IPS-18a (cell line): Measurements from ENCODE around the gene FUT7.
"Not testable (repeated sequence)": the region's sequence is repeated elsewhere in the genome, so short reads cannot be mapped to it uniquely, and the experiment has no call there.

Experiments
- H3K27ac ChIP-seq: one replicate; pipeline ENCODE4 v1.5.1; 2013; ENCODE audit warnings: low read length
- H3K27me3 ChIP-seq: one replicate; pipeline ENCODE4 v1.6.1; 2013; ENCODE audit warnings: mild to moderate bottlenecking, low read length; ENCODE audit not compliant: control insufficient read depth, insufficient read depth
- H3K36me3 ChIP-seq: one replicate; pipeline ENCODE4 v1.6.1; 2013; ENCODE audit warnings: low read depth, low read length; ENCODE audit not compliant: control insufficient read depth
- H3K4me1 ChIP-seq: one replicate; pipeline ENCODE4 v1.6.1; 2013; ENCODE audit warnings: low read depth, low read length; ENCODE audit not compliant: control insufficient read depth
- H3K4me3 ChIP-seq: one replicate; pipeline ENCODE4 v1.5.1; 2013; ENCODE audit warnings: low read length
- H3K9ac ChIP-seq: one replicate; pipeline ENCODE4 v1.6.1; 2013; ENCODE audit warnings: mild to moderate bottlenecking, low read length, moderate library complexity
- H3K9me3 ChIP-seq: one replicate; pipeline ENCODE4 v1.6.1; 2013; ENCODE audit warnings: low read depth, low read length; ENCODE audit not compliant: control insufficient read depth

The FUT7 gene

DNA sequence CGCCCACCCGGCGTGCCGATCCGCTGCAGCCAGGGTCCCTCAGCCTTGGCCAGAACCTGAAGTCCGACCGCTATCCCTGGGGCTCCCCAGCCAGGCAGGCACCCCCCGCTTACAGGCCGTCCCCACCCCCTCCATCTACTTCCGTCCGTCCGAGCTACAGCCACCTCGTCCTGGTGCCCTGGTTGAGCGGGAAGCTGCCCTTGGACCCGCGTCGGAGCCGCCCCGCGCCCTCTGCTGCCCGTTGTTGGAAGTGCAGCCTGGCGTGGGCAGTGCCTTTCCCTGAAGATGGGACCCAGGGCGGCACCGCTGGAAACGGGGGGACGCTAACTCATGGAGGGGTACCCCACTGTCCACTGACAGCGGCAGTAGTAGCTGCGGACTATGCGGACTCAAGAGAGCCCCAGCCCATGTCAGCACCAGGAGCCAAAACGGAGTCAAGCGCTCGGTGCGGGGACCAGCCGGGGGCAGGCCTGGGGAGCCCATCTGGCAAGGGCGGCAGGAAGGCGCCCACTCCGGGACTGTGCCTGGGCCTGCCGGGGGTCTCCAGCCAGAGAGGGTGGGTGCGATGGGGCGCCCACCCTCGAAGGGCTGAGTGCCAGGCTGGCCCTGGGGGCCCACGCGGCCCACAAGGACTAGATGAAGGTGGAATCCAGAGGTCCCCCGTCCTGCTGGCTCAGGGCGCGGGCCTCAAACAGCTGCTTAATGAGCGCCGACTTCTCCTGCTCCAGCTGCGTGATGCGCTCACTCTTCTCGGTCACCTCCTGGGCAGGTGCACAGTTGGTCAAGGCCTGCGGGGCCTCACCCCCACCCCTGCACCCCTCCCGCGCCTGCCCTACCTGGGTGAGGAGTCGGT lies 32.4 kb upstream of the FUT7 start:
- Histone ChIP-seq H3K27me3 (peaks cover 2% of the 10 kb centered on the region), H3K9ac (no peak overlapping the region), H3K36me3 (no peaks in the 10 kb centered on the region), H3K27ac (no peak overlapping the region), H3K9me3 (no peaks in the 10 kb centered on the region), H3K4me3 (no peak overlapping the region), H3K4me1 (no peaks in the 10 kb centered on the region)

DNA sequence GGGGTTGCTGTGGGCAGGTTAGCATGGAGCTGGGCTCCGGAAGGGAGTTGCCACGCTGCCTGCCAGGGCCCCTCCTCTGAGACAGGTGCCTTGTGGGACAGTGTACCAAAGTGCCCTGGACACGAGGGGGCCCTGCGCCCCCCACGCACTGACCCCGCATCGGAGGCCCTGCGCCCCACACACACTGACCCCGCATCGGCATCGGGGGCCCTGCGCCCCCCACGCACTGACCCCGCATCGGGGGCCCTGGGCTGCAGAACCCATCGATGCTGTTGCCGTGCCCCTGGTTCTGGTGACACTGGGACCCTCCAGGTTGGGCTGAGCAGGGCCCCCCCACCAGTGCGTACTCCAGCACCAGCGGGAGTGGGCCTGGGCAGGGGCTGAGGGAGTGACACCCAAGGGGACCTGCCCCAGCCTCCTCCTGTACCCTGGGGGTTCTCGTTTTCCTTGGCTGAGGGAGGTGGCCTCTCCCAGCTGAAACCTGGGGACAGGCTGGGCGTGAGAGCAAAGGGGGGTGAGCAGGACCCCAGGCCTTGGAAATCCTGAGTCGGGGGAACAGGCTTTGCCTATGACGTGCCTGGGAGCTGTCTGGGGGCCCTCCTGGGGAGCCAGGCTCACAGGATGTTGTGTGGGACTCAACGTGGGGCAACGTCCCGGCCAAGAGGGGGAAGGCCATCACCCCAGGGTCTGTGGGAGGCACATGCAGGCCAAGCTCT lies 31.6 kb upstream of the FUT7 start:
- peaks cover 4% of the 10 kb centered on the region for H3K27me3 ChIP-seq
- no peaks in the 10 kb centered on the region for H3K36me3 ChIP-seq
- H3K27ac ChIP-seq, result no peak overlapping the region
- H3K4me1 ChIP-seq, result no peaks in the 10 kb centered on the region
- no peak overlapping the region for H3K4me3 ChIP-seq
- H3K9ac ChIP-seq, result no peak overlapping the region
- H3K9me3 ChIP-seq, result no peaks in the 10 kb centered on the region

DNA sequence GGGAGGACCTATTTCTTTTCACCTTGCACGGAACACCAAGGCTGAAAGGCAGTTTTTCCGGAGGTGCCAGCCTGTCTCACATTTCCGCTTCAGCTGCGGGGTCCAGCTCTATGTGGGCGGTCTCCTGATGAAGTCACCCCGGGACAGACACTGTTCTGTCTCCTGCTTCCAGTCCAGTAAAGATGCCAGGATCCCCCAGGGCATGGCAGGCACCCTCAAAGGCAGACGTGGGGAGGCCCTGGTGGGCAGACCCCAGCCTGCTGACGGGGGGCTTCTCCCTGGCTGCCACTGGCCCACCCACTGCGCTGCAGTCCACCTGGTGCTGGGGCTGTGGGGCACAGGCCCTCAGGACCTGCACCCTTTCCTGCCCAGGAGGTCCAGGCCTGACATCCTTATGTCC lies 30.9 kb upstream of the FUT7 start:
- H3K9ac ChIP-seq, H3K36me3 ChIP-seq, H3K27ac ChIP-seq, H3K4me3 ChIP-seq, H3K4me1 ChIP-seq, H3K27me3 ChIP-seq, H3K9me3 ChIP-seq: not testable (repeated sequence)

DNA sequence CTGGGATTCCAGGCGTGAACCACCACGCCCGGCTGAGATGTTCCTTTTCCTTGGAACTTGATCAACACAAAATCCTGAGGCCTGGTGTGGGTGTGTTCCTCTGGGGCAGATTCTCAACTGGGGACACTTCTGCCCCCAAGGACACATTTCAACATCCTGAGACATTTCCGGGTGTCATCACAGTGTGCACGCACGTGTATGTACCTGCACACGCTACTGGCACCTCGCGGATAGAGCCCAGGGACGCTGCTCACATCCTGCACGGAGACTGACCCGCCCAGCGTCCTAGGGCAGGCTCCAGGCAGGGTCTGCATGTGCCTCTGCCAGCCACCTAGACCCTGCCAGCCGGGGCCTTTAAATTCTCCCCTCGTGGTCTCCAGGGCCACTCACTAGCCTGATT lies 30.5 kb upstream of the FUT7 start:
- H3K27me3 ChIP-seq, result peaks cover 10% of the 10 kb centered on the region
- no peak overlapping the region for H3K4me3 ChIP-seq
- H3K27ac ChIP-seq, result no peak overlapping the region
- no peaks in the 10 kb centered on the region for H3K36me3 ChIP-seq
- no peaks in the 10 kb centered on the region for H3K4me1 ChIP-seq
- no peaks in the 10 kb centered on the region for H3K9me3 ChIP-seq
- no peak overlapping the region for H3K9ac ChIP-seq

DNA sequence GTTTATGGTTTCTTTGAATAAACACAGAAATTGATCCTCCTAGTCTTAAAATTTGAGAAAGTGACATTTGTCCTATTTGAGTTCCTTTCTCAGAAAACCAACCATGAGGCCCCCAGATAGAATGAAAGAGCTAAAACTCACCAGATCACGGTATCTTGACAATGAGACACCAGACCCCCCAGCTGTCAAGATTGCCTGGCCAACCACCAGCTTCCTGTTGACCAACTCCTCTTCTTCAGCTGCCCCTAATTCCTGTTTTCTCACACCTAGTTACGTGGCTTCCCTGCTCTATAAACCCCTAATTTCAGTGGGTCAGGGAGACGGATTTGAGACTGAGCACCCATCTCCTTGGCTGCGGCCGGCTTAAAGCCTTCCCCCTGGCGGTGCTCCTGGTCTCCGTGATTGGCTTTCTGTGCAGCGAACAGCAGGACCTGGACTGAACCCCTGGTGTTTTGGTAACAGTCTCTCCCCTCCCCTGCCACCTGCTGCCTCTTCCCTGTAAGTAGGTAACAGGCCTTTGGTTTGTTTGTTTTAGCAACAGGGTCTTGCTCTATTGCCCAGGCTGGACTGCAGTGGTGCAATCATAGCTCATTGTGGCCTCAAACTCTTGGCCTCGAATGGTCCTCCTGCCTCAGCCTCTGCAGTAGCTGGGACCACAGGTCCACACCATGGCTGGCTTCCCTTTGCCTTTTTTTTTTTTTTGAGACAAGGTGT lies 26.8 kb upstream of the FUT7 start:
- no peaks in the 10 kb centered on the region for H3K36me3 ChIP-seq
- peaks cover 34% of the 10 kb centered on the region for H3K27me3 ChIP-seq
- no peak overlapping the region for H3K4me3 ChIP-seq
- no peaks in the 10 kb centered on the region for H3K9me3 ChIP-seq
- no peak overlapping the region for H3K27ac ChIP-seq
- H3K9ac ChIP-seq, result no peak overlapping the region
- no peaks in the 10 kb centered on the region for H3K4me1 ChIP-seq

DNA sequence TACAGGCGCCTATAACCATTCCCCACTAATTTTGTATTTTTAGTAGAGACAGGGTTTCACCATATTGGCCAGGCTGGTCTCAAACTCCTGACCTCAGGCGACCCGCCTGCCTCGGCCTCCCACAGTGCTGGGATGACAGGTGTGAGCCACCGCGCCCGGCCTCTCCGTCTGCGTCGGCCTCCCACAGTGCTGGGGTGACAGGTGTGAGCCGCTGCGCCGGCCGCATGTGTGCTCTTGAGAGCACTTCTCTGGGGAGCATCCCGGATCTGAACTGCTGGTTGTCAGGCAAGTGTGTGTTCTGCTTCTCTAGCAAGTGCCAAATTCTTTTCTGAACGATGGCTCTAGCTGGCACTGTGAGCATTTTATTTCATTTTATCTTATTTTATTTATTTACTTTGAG lies 25.7 kb upstream of the FUT7 start:
- Histone ChIP-seq H3K9ac (no peak overlapping the region), H3K27ac (no peak overlapping the region), H3K4me1 (no peaks in the 10 kb centered on the region), H3K27me3 (peaks cover 45% of the 10 kb centered on the region), H3K9me3 (no peaks in the 10 kb centered on the region), H3K4me3 (no peak overlapping the region), H3K36me3 (no peaks in the 10 kb centered on the region)

DNA sequence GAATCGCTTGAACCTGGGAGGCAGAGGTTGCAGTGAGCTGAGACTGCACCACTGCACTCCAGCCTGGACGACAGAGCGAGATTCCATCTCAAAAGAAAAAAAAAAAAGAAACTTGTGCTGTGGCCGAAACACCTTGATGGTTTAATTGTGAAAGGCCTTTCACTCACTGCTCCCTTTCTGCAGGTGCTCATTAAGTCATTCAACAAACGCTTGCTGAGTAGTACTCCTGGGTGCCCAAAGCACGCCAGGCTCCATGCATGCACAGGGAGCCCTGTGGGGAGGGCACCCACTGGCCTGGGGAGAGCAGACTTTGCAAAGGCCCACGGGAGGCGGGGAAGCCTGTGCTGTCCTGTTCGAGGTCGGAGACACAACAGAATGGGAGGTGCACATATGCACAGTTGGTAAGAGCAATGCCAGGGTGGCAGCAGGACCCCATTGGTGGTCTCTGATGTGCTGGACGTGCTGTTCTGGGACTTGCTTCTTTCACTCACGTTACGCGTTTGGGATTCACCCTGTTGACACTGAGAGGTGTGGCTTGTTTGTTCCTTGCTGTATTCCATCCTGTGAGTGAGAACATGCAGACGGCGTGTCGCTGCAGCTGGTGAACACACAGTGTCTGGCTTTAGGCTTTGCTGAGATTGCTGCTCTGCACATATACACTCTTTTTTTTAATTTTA lies 25.0 kb upstream of the FUT7 start:
- Histone ChIP-seq H3K4me3 (no peak overlapping the region), H3K36me3 (no peaks in the 10 kb centered on the region), H3K9ac (no peak overlapping the region), H3K27me3 (peaks cover 52% of the 10 kb centered on the region), H3K27ac (no peak overlapping the region), H3K4me1 (no peaks in the 10 kb centered on the region), H3K9me3 (no peaks in the 10 kb centered on the region)

DNA sequence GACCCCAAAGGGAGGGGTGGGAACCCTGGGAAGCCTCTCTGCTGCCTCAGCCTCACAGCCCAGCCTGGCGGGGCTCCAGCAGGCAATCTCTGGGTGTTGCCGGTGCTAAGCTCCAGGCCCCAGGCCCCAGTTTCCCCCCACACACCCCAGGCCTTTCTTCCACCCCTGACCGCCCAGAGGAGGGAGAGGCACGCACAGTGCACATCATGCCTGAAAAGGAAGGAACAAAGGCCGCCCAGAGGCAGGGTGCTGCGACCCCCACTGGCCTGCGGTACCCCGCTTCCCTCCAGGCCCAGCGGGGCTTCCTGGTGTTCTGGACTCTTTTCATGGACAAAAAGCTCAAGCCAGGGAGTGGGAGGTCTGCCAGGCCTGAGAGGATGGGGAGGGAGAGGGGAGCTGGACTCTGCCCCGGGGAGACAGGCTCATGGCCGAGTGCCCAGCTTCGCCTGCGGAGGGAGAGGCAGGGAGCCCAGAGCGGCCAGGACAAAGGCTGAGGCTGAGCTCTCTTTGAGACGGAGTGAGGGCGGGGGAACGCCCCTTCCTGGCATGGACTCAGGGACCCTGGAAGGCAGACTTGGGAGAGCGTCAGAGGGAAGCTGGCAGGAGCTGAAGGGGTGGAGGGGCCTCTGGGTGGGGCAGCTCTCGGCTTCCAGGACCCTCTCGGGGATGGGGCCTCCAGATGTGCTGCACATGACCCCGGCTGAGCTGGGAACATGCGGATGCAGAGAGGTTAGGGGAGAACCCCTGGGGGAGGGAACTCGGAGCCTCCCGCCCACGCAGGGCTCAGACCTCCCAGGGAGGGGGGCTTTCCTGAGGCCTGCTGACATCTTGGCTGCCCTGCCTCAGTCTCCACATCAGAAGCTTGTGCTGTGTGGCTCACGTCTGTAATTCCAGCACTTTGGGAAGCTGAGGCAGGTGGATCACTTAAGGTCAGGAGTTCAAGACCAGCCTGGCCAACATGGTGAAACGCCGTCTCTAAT lies 23.8 kb upstream of the FUT7 start:
- Histone ChIP-seq H3K9ac (no peak overlapping the region), H3K9me3 (no peaks in the 10 kb centered on the region), H3K27ac (no peak overlapping the region), H3K4me1 (no peaks in the 10 kb centered on the region), H3K27me3 (peaks cover 64% of the 10 kb centered on the region), H3K4me3 (no peak overlapping the region), H3K36me3 (no peaks in the 10 kb centered on the region)

DNA sequence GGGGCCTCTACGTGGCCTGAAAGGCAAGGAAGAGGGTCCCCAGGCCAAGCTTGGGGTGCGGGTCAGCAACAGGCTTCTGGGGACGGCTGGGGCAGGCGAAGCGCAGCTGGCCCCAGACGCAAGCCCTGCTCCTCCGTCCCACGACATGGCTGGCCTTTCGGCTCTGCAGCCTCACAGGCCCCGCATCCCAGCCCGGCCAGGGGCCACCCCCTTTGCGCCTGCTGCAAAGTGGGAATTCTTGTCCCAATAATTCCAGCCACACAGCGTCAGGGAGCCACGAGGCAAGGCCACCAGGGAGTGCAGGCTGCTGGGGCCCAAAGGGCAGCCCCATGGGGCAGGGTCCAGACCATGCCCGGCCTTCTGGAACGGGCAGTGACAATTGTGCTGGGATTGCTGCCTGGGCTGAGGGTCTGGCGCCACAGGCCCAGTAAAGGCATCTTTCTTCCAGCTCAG lies 23.1 kb upstream of the FUT7 start:
- no peak overlapping the region for H3K4me3 ChIP-seq
- no peak overlapping the region for H3K9ac ChIP-seq
- no peaks in the 10 kb centered on the region for H3K9me3 ChIP-seq
- no peaks in the 10 kb centered on the region for H3K4me1 ChIP-seq
- H3K36me3 ChIP-seq, result no peaks in the 10 kb centered on the region
- peaks cover 71% of the 10 kb centered on the region for H3K27me3 ChIP-seq
- H3K27ac ChIP-seq, result no peak overlapping the region

DNA sequence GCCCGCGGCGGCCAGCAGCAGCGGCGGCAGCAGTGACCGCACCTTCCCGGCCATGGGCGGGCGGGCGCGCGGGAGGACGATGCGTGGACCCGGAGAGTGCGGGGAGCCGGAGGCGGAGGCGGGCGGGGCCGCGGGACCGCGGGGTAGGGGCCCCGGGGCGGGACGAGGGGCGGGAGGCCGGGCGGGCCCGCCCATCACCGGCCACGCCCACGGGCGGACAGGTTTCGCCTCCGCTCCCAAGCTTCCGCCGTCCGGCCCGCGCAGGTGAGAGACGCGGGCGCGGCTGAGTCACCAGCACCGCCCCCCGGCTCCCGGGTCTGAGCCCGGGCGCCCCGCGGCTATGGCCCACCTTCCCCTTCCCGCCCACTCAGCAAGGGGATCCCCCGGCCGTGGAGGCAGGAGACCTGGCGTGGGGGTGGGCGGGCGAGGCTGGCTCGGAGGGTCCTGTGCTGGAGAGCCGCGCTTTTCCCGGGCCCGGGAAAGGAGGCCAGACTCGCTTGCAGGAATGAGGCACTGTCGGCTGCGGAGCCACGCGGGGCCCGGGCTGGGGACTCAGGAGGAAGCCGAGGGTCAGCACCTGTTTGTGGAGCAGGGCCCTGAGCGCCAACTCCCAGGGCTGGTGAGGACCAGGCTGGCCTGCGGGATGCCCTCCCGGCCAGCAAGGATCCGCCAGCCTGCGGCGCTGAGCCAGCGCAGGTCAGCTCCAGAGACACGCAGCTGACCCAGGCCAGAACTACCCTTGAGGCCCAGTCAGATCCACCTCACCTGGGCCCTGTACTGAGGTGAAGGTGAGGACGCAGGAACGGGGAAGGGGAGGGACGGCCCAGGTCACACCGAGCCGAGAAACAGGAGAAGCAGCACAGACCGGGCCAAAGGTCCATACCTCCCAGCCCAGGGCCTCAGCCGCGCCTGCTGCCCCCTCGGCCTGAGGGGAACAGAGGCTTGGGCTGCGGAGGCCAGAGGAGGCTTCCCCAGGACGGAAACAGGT lies 22.4 kb upstream of the FUT7 start, which contains the start of gene ENTPD2:
ENTPD2 (minus strand) TSS at position 118 of the 988 bp plus-strand sequence; CDS start at position 54, 64 bp downstream.
- Histone ChIP-seq H3K27ac (no peak within 1 kb of the TSS), H3K36me3 (no peaks in the 10 kb centered on the region), H3K4me3 (peak within 1 kb of the TSS; percentile 27), H3K9me3 (no peaks in the 10 kb centered on the region), H3K9ac (no peak within 1 kb of the TSS), H3K4me1 (no peaks in the 10 kb centered on the region), H3K27me3 (peaks cover 78% of the 10 kb centered on the region)
